ENCODE results near the gene CRCP. TPM values are rescaled to one million over a fixed set of nuclear protein-coding genes. Genes with fewer than 3 reads are reported as not detected.
A peak's percentile ranks its signal among the peaks of the same experiment; 100 is the strongest.
"Not testable (repeated sequence)": the region's sequence is repeated elsewhere in the genome, so short reads cannot be mapped to it uniquely, and the experiment has no call there.

CRCP gene
- total RNA-seq, result 10 to 100 TPM; 17.4 to 19.1 TPM

DNA sequence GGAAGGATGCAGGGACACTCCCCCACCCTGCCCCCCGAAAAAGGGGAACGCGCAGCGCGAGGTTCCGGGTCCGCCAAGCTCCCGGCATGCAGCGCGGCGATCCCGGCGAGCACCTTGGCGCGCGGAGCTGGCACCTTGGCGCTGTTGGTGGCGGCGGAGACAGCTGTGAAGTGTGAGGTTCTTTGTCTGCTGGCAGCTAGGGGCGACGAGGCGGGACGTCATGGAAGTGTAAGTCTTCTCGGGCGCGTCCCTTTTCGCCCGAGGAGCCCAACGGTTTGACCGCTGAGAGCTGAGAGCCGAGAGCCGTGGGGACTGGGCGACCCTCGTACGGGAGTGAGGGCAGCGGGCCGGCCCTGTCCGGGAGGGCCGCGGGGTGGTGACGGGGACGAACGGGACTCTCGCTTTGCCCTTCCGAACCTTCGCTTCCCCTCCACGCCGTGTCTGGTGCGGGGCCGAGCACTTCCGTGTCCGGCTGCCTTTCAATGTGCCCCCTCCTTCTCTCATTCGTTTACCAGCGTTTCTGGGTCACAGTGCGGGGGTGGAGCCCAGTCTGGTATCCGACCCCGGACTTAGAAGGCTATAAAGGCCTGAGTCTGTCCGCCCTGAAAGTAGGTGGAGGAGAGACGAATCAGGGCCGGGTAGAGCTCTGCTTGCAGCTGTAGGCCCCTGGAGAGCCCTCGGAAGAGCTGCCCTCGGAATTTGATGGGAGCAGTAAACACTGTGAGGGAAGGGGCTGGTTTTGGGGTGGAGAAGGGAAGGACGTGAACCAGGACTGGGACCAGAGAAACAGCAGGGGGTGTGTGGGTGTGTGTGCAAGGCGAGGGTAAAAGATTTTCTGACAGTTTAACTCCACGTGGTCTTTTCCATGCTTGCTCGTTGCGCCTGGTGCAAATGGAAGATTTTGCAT is at the start of gene CRCP:
CRCP (plus strand) TSS at position 105 of the 907 bp plus-strand sequence; CDS start at position 221, 116 bp downstream.
- Histone ChIP-seq H3K9me3 (no peaks in the 10 kb centered on the region), H3K27ac (peak within 1 kb of the TSS; percentile 92 to 96 (median 95)), H3K36me3 (replicated peaks in 1 of 2; ENCODE audit: insufficient read depth in 1 of 2, low read depth in 2 of 2) (no peaks in the 10 kb centered on the region), H3K27me3 (no peaks in the 10 kb centered on the region), H3K4me3 (peak within 1 kb of the TSS; percentile 70 to 72), H3K4me1 (peaks cover 52% of the 10 kb centered on the region)
- intact Hi-C loops (cut with DNase I), result no loop called here
- peak; percentile 55 to 88 (median 84) for TF ChIP-seq POLR2A (IDR thresholded peaks at IDR 0.05)
- TF ChIP-seq CTCF (IDR thresholded peaks at IDR 0.05), result peak in 3 of 7 experiments; percentile 23 to 28 (median 24)
- ATAC-seq (peak; percentile 93), DNase-seq (peak; percentile 83 to 87 (median 84))
- WGBS, 2 donors, result 0% methylated on average over 22 to 67 of the region's 67 CpGs

GRCh38 chr7:66069732-66070131 is 44.9 kb upstream of the CRCP start:
- Histone ChIP-seq H3K4me3 (no peak overlapping the region), H3K36me3 (replicated peaks in 1 of 2; ENCODE audit: insufficient read depth in 1 of 2, low read depth in 2 of 2) (no peaks in the 10 kb centered on the region), H3K4me1 (no peaks in the 10 kb centered on the region), H3K9me3 (no peaks in the 10 kb centered on the region), H3K27me3 (no peaks in the 10 kb centered on the region), H3K27ac (no peak overlapping the region)
- ATAC-seq (no peak), DNase-seq (no peak)
- 84 to 87% methylated on average over 4 of the region's 4 CpGs for WGBS, 2 donors
- TF ChIP-seq CTCF (IDR thresholded peaks at IDR 0.05) (no peak), POLR2A (IDR thresholded peaks at IDR 0.05) (no peak)
- intact Hi-C loops (cut with DNase I), result no loop called here

GRCh38 chr7:66070222-66070621 is 44.4 kb upstream of the CRCP start:
- Histone ChIP-seq H3K27me3 (no peaks in the 10 kb centered on the region), H3K36me3 (replicated peaks in 1 of 2; ENCODE audit: insufficient read depth in 1 of 2, low read depth in 2 of 2) (no peaks in the 10 kb centered on the region), H3K4me3 (no peak overlapping the region), H3K4me1 (no peaks in the 10 kb centered on the region), H3K9me3 (no peaks in the 10 kb centered on the region), H3K27ac (no peak overlapping the region)
- no peak for TF ChIP-seq POLR2A (IDR thresholded peaks at IDR 0.05)
- ATAC-seq (no peak), DNase-seq (no peak)
- intact Hi-C loops (cut with DNase I), result no loop called here
- WGBS, 2 donors, result 73 to 81% methylated on average over 1 of the region's 1 CpG

DNA sequence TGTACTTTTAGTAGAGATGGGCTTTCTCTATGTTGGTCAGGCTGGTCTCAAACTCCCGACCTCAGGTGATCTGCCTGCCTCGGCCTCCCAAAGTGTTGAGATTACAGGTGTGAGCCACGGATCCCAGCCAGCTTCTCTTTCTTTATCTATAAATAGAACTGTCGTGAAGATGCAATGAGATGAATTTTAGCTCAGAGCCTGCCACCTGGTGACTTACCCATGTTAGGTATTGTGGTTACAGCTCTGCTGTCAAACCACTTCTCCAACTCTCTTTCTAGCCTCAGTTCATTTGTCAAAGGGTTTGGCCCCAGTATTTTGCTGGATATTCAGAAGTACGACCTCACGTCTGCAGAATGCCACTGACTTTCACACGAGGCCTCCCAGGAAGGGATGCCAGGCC is 42.4 kb upstream of the CRCP start:
- H3K4me3 ChIP-seq; H3K4me1 ChIP-seq; H3K27me3 ChIP-seq; H3K27ac ChIP-seq; H3K9me3 ChIP-seq; DNase-seq; intact Hi-C loops (cut with DNase I); ATAC-seq; H3K36me3 ChIP-seq (replicated peaks in 1 of 2; ENCODE audit: insufficient read depth in 1 of 2, low read depth in 2 of 2): not testable (repeated sequence)
- WGBS, 2 donors, result 39 to 43% methylated on average over 4 to 7 of the region's 7 CpGs

DNA sequence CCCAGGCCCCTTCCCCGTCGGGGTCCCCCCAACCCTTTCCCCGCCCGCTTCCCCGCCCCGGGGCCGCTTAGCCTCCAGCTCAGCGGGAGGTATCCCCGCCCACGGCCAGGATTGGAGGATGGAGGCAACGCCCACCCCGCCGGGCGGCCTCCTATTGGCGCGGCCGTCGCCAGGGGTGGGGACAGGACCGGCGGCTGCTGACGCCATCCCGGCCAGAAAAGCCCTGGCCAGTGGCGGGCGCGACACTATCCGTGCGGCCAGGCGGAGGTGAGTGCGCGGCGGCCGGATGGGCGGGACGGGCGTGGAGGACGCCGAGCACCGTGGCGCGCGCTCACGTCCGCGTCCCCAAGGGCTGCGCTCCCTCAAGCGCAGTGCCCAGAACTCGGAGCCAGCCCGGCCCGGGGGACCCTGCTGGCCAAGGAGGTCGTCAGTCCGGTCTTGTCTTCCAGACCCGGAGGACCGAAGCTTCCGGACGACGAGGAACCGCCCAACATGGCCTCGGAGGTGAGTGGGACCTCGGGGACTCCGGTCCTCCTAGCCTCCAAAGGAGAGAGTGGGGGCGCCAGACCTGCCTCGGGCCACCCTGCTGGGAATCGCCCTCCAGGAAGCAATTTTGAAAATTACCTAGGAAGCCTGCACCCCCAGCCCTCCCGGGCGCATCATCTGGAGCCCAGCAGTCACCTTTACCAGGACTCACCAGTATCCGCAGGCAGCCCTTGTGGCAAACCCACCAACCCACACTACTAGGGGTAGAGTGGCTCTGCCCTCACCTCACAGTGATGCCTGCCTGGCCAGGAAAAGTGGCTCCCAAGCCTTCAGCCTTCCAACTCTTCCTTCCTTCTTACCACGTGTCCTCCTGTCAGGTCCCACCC is 38.8 kb upstream of the CRCP start, which contains the start of gene ASL:
ASL (plus strand) TSS at position 230 of the 872 bp plus-strand sequence; CDS start at position 493, 263 bp downstream.
- ATAC-seq, result peak; percentile 98
- WGBS, 2 donors, result 0% methylated on average over 10 to 64 of the region's 67 CpGs
- Histone ChIP-seq H3K4me3 (peak within 1 kb of the TSS; percentile 63 to 96), H3K36me3 (replicated peaks in 1 of 2; ENCODE audit: insufficient read depth in 1 of 2, low read depth in 2 of 2) (no peaks in the 10 kb centered on the region), H3K27me3 (no peaks in the 10 kb centered on the region), H3K4me1 (peaks cover 19% of the 10 kb centered on the region), H3K9me3 (no peaks in the 10 kb centered on the region), H3K27ac (peak within 1 kb of the TSS; percentile 60 to 88 (median 78))
- intact Hi-C loops (cut with DNase I), result no loop called here
- peak; percentile 95 to 97 (median 96) for DNase-seq
- TF ChIP-seq POLR2A (IDR thresholded peaks at IDR 0.05) (peak; percentile 89 to 91 (median 91)), CTCF (IDR thresholded peaks at IDR 0.05) (peak in 2 of 7 experiments; percentile 4 to 12)

Data from body of pancreas (tissue), 4 donors.